GM21367 (cell line): ENCODE measurements around the gene CD9.
"Not testable (repeated sequence)": the region's sequence is repeated elsewhere in the genome, so short reads cannot be mapped to it uniquely, and the experiment has no call there.

Experiments
- ATAC-seq: cut with Tn5 transposase; IDR thresholded peaks from one replicate; pipeline ENCODE4 v1.9.1; 2021; ENCODE audit not compliant: unreplicated experiment

The CD9 gene

GRCh38 chr12:6178981-6179761 lies 21.0 kb upstream of the CD9 start:
- ATAC-seq, result no peak

- ATAC-seq, result no peak
These were observed 19.7 kb upstream of the CD9 start for GRCh38 chr12:6180268-6181051.

DNA sequence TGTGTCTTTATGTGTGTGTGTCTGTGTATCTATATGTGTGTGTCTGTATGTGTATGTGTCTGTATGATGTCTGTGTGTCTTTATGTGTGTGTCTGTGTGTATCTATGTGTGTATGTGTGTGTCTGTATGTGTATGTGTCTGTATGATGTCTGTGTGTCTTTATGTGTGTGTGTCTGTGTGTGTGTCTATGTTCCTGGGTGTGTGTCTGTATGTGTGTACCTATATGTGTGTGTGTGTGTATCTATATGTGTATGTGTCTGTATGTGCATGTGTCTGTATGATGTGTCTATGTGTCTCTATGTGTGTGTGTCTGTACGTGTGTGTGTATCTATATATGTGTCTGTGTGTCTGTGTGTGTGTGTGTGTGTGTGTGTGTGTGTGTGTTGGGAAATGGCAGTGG lies 19.0 kb upstream of the CD9 start:
- no peak for ATAC-seq

GRCh38 chr12:6181583-6182278 lies 18.5 kb upstream of the CD9 start:
- no peak for ATAC-seq

DNA sequence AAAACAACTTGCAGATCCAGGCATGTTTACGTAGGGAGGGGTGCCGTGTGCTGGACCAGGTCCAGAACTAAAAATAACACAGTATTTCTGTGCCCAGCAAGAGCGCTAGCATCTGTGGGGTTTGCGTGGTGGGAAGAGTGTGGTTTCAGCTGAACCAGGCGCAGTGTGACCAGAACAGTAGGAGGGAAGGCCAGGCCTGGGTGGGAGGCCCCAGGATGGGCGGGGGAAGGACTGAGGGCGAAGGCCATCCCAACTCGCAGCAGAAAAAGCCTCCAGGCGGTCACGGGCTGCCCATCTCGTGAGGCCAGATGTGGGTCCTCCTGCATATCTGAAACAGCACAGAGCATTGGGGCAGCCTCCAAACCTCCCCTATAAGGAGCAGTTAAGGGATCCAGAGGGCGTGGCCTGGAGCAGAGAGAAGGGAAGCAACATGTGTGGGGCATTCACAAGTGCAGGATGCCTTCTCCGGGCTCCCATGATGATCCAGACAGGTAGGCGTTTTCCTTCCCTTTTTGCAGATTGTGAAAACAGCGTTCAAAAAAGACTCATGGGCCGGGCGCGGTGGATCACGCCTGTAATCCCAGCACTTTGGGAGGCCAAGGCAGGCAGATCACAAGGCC lies 17.8 kb upstream of the CD9 start:
- no peak for ATAC-seq

DNA sequence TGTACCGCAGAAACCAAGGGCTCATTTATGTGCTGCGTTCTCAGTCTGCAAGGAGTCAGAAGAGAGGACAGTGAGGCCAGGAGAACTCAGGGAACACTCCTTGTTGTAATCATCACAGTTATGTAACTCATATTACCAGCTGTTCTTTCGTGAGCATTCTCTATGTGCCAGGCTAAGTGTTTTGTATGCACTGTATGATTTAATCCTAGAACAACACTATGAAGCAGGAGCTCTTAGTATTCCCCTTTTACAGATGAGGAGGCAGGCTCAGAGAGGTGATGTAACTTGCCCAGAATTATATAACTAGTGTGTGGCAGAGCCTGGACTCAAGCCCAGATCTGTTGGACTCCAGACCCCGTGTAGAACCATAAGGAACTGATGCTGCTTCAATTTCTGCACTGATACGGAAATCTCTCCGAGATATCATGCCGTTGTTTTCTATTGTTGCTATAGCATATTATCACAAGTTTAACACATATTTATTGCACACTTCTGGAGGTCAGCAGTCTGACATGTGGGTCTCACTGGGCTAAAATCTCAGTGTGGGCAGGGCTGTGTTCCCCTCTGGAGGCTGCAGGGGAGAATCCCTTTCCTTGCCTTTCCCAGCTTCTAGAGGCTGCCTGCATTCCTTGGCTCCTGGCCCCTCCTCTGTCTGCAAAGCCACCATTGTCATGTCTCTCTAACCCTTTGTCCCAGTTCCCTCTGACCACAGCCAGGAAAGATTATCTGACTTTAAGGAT lies 16.3 kb upstream of the CD9 start:
- ATAC-seq, result no peak

GRCh38 chr12:6185961-6186827 lies 14.0 kb upstream of the CD9 start:
- ATAC-seq, result no peak

DNA sequence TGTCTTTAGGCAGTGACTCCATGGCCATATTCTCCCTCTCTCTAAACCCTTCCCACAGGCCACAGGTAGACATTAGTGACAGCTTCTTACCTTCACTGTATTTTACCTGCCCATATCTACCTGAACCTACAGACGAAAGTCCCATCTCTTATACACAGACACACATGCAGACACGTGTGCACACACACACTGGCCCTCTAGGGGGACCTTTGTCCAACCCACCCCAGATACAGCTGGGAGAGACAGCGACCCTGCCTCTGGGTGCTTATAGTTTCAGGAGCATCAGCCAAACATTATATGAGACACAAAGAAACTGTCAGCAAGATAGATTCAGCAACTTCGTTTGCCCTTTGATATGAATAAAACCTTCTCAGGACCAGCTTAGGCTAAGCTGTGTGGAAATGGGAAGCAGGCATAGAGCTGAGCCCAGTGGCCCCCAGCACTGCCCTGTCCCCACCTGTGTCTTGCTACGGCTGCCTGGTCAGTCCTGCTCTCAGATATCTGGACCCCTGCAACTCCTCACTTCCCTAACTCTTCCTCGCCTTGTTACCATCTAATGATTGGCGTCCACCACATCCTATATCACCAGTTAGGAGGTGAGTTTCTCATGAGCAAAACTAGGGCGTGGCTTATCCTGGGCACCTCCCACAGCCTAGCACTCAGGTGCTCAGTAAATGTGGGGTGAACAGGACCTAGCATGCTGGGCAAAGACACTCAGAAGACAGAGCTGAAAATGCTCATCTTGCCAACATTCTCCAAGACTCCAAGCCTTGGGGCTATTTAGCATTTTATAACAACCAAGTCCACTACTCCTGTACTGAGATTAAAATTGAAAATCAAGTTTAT lies 12.0 kb upstream of the CD9 start:
- ATAC-seq, result no peak

GRCh38 chr12:6189028-6189427 lies 11.2 kb upstream of the CD9 start:
- no peak for ATAC-seq

- not testable (repeated sequence) for ATAC-seq
These were observed 10.1 kb upstream of the CD9 start for GRCh38 chr12:6189952-6190598.

- not testable (repeated sequence) for ATAC-seq
These were observed 9.3 kb upstream of the CD9 start for GRCh38 chr12:6190767-6191530.

GRCh38 chr12:6192604-6193380 lies 7.4 kb upstream of the CD9 start:
- no peak for ATAC-seq

- no peak for ATAC-seq
These were observed 6.1 kb upstream of the CD9 start for GRCh38 chr12:6193853-6194815.

GRCh38 chr12:6195665-6196535 lies 4.3 kb upstream of the CD9 start:
- no peak for ATAC-seq

- no peak for ATAC-seq
These were observed 2.1 kb upstream of the CD9 start for GRCh38 chr12:6198051-6198450.
